HG03342 (cell line): ENCODE results near the gene AHI1.

Experiments
- ATAC-seq: cut with Tn5 transposase; IDR thresholded peaks from one replicate; pipeline ENCODE4 v1.9.1; 2021; ENCODE audit warnings: mild to moderate bottlenecking, moderate library complexity; ENCODE audit not compliant: unreplicated experiment

The AHI1 gene

GRCh38 chr6:135334169-135334568 lies 163.4 kb downstream of the AHI1 start:
- ATAC-seq: no peak

- no peak for ATAC-seq
Measured at GRCh38 chr6:135331002-135331401, 166.5 kb downstream of the AHI1 start.

GRCh38 chr6:135329851-135330803 lies 167.4 kb downstream of the AHI1 start:
- ATAC-seq: peak; percentile 95

- no peak for ATAC-seq
Measured at GRCh38 chr6:135328136-135328535, 169.4 kb downstream of the AHI1 start.

GRCh38 chr6:135325624-135326424 lies 171.7 kb downstream of the AHI1 start:
- no peak for ATAC-seq

- no peak for ATAC-seq
Measured at GRCh38 chr6:135324531-135324930, 173.0 kb downstream of the AHI1 start.

GRCh38 chr6:135323979-135324378 lies 173.6 kb downstream of the AHI1 start:
- no peak for ATAC-seq

- ATAC-seq: peak; percentile 97
Measured at GRCh38 chr6:135323202-135323668, 174.3 kb downstream of the AHI1 start.

GRCh38 chr6:135322427-135323201 lies 174.9 kb downstream of the AHI1 start:
- peak; percentile 44 for ATAC-seq

- no peak for ATAC-seq
Measured at GRCh38 chr6:135320721-135321621, 176.6 kb downstream of the AHI1 start.

- ATAC-seq: no peak
Measured at GRCh38 chr6:135319819-135320218, 177.7 kb downstream of the AHI1 start.

GRCh38 chr6:135318738-135319469 lies 178.6 kb downstream of the AHI1 start:
- no peak for ATAC-seq

- peak; percentile 68 for ATAC-seq
Measured at GRCh38 chr6:135314543-135314942, 183.0 kb downstream of the AHI1 start.

GRCh38 chr6:135311446-135312200 lies 185.9 kb downstream of the AHI1 start:
- no peak for ATAC-seq

GRCh38 chr6:135310291-135310690 lies 187.2 kb downstream of the AHI1 start:
- ATAC-seq: no peak

- ATAC-seq: no peak
Measured at GRCh38 chr6:135306740-135307420, 190.7 kb downstream of the AHI1 start.

- no peak for ATAC-seq
Measured at GRCh38 chr6:135306166-135306565, 191.4 kb downstream of the AHI1 start.

GRCh38 chr6:135305684-135306083 lies 191.9 kb downstream of the AHI1 start:
- no peak for ATAC-seq
